HG02938 (cell line): ENCODE data around the gene LSMEM2.
"Not testable (repeated sequence)": the region's sequence is repeated elsewhere in the genome, so short reads cannot be mapped to it uniquely, and the experiment has no call there.

Experiments
- ATAC-seq: cut with Tn5 transposase; IDR thresholded peaks from one replicate; pipeline ENCODE4 v1.9.1; 2021; ENCODE audit warnings: mild to moderate bottlenecking, moderate library complexity; ENCODE audit not compliant: unreplicated experiment

The LSMEM2 gene

GRCh38 chr3:50245831-50246516 is 32.9 kb upstream of the LSMEM2 start:
- peak; percentile 57 for ATAC-seq

GRCh38 chr3:50246517-50246954 is 32.4 kb upstream of the LSMEM2 start:
- peak; percentile 60 for ATAC-seq

DNA sequence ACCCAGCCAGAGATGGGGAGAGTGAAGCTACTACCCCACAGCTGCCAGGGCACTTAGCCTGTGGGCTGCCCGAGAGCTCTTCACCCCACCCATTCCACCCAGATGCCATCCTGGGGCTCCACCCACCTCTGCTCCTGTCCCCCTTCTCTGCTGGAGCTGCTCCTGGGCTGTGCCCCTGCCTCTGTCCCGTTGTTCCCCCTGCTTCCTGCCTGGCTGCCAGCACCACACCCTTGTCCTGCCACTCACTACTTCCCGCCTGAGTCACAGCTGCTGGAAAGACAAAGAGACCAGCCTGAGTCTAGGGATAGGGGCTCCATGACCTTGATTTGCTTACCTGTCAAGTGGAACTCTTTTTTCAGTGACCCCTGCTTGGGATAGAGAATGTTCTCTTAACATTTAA is 30.5 kb upstream of the LSMEM2 start:
- ATAC-seq: no peak

- no peak for ATAC-seq
These were observed 29.4 kb upstream of the LSMEM2 start for GRCh38 chr3:50249457-50249856.

DNA sequence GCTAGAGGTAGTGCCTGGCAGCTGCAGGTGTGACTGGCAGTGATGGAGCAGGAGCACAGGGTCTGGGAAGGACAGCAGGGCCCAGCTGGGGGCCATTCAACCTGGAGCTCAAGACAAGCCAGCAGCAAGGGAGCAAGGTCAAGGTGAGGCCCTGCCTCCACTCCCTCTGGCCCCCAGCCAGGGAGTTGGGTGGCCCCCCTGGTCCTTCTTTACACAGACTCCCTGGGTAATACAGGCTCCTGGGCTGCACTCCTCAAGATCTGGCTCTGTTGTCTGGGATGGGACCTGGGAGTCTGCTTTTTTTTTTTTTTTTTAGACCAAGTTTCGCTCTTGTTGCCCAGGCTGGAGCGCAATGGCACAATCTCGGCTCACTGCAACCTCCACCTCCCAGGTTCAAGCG is 28.4 kb upstream of the LSMEM2 start:
- ATAC-seq: no peak

DNA sequence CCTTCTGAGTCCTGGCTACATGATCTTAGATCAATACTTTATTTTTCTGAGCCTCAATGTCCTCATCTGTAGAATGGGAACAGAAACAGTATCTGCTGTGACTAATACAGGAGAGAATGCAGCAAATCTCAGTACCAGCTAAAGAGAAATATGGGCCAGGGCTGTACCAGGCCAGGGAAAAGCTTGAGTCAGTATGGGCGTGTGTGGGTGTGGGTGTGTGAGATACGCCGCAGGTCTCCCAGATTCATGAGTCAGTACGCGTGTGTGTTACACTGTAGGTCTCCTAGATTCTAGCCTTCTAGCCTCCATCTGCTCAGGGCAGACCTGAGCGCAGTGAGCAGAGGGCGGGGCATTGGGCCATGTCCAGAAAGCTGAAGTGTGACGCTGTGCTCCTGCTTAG is 27.7 kb upstream of the LSMEM2 start:
- ATAC-seq: no peak

DNA sequence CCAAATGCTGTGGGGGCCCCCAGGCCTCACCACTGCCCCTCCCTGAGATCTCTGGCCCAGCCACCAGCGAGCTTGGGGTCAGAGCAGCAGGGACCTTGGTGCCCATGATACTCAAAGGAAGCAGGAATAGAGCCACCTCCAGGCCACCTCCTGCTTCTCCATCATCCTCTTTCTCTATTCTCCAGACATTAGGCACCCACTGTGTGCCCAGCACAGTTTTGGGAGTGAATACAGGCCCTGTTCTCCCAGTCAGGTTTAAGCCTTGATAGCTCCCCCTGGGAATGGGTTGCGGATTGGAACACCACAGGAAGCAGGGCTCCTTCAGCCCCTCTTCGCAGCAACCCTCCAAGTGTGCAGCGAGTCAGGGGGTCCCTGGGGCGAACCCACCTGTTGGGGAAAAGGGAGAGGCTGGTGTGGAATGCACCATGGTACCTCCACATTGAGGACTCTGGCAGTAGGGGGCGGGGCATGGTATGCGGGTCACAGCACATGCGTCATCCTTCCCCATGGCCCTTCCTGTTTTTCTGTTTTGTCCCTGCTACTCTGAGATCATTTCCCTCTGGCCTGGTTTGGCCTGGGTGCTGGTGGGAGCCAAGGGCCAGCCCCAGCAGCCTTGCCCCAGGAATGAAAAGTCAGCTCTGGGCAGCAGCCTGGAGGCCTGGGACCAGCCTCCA is 24.2 kb upstream of the LSMEM2 start:
- no peak for ATAC-seq

DNA sequence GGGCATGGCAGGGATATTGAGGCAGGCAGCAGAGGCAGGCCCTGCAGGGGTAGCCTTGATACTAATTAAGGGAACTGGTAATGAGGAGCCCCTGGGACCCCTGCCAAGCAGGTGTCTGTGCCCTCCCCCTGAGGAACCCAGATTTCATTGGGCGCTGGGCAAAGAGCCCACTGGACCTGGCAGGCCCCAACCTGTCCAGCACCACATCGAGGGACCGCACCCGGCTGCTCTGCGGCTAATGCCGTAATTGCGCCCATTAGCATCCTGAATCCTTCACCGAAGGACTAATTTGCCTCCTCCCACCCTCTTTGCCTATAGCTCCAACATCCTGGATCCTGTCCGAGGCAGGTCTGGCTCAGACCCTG is 23.7 kb upstream of the LSMEM2 start:
- ATAC-seq: no peak

DNA sequence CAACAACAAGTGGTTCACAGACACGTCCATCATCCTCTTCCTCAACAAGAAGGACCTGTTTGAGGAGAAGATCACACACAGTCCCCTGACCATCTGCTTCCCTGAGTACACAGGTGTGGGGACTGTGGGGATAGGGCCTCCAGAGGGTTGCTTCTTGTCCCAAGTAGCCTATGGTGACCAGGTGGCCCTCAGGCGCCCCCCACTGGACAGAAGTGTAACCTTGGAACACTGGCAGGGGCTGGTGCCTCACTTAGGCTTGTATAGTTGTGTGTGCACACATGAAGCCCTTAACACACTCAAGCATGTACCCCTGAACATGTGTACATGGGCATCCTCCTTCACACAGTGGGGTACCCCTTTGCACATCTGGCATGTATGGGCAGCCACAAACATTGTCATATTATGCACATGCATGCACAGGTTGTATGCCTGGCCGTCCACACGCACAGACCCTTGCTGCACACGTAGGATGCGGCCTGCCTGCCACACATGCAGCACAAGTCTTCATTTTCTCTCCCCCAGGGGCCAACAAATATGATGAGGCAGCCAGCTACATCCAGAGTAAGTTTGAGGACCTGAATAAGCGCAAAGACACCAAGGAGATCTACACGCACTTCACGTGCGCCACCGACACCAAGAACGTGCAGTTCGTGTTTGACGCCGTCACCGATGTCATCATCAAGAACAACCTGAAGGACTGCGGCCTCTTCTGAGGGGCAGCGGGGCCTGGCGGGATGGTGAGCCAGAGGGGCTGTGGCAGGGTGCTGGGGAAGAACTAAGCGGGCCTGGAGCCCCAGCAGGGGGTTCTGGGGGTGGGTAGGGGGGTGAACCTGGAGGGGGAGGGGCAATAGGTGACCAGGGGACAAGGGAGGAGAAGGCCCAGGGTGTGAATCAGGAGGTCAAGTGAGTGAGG is 21.7 kb upstream of the LSMEM2 start:
- no peak for ATAC-seq

DNA sequence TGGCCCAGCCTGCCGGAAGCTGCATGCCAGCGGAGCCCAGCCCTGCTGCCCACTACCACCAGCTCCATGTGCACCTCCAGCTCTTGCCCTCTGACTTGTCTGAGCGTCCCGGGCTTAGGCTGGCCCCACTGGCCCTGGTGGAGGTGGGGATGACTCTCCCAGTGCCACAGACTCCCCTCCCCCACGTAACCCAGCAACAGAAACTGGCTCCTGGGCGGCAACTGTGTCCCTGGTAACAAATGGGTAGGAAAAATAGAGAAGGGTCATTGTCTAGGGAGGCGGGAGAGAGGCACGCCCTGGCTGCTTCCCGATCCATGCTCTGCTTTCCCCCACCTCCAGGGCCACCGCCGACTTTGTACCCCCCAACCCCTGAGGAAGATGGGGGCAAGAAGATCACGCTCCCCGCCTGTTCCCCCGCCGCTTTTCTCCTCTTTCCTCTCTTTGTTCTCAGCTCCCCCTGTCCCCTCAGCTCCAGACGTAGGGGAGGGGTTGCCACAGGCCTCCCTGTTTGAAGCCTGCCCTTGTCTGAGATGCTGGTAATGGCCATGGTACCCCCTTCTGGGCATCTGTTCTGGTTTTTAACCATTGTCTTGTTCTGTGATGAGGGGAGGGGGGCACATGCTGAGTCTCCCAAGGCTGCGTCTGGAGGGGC is 20.7 kb upstream of the LSMEM2 start:
- no peak for ATAC-seq

DNA sequence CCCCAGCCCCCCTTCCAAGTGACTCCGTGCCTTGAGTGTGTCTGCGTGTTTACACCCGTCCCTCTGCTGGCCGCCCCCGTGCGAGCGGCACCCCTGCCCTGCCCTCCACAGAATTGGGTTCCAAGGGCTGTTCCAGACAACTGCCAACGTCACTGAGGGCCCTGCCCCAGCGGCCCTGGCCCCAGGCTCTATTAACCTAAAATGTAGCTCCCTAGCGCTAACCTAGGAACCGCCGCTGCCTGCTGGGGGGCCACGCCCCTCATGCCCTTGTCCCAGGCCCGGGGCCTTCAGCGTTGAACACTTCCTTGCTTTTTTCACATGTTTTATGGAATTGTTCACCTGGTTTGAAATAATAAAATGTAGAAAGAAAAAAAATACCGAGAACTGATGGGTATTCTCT is 19.9 kb upstream of the LSMEM2 start:
- no peak for ATAC-seq

DNA sequence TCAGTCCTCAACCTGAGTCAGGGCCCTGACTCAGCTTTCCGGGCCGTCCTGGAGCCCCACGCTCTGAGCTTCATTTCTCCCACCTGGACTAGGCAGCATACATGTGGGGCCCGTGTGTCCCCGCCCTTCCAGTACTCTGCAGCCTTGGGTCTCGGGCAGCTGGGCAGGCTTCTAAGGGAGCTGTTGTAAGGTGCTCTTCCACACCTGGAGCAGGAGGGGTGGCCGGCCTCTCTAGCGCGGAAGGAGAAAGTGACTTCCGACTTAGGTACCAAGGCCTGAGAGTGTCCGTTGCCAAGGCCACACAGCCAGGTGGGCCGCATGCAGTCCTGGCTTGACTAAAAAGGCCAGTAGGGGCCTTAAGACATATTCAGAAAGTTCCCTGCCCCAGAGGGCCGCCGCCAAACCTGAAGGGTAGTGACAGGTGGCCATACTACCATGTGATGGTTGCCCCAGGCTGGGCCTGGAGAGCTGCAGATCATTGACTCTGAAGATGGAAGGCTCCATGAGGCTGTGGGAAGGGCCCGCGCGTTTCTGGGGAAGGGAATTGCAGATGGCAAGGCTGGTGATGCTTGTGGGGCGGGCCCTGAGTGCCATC is 19.4 kb upstream of the LSMEM2 start:
- peak; percentile 19 for ATAC-seq

GRCh38 chr3:50260027-50260941 is 18.6 kb upstream of the LSMEM2 start:
- peak; percentile 69 for ATAC-seq

DNA sequence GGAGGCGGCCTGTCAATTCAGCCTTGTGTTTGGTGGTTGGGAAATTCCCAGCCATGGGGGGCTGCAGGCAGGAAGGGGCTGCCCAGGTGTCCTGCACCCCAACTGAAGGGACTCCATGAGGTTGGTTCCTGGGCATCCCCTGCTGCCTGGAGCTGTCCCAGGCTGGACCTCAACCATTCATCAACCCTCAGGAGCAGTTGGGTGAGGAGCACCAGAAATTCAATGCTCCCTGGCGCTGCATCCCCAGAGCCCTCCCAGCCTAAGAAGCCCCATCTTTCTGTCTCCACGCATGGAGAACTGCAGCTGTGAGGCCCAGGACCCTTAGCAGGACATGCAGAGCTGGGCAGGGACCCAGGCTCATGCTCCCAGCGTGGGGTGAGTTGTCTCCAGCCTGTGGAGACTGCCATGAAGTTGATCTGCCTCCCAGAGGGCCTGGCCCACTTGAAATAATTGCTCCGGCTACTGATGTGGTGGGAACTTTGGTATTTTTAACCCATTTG is 17.9 kb upstream of the LSMEM2 start:
- ATAC-seq: no peak

- no peak for ATAC-seq
These were observed 17.4 kb upstream of the LSMEM2 start for GRCh38 chr3:50261505-50261904.

- not testable (repeated sequence) for ATAC-seq
These were observed 16.7 kb upstream of the LSMEM2 start for GRCh38 chr3:50262200-50262599.

GRCh38 chr3:50262778-50263177 is 16.1 kb upstream of the LSMEM2 start:
- ATAC-seq: no peak

DNA sequence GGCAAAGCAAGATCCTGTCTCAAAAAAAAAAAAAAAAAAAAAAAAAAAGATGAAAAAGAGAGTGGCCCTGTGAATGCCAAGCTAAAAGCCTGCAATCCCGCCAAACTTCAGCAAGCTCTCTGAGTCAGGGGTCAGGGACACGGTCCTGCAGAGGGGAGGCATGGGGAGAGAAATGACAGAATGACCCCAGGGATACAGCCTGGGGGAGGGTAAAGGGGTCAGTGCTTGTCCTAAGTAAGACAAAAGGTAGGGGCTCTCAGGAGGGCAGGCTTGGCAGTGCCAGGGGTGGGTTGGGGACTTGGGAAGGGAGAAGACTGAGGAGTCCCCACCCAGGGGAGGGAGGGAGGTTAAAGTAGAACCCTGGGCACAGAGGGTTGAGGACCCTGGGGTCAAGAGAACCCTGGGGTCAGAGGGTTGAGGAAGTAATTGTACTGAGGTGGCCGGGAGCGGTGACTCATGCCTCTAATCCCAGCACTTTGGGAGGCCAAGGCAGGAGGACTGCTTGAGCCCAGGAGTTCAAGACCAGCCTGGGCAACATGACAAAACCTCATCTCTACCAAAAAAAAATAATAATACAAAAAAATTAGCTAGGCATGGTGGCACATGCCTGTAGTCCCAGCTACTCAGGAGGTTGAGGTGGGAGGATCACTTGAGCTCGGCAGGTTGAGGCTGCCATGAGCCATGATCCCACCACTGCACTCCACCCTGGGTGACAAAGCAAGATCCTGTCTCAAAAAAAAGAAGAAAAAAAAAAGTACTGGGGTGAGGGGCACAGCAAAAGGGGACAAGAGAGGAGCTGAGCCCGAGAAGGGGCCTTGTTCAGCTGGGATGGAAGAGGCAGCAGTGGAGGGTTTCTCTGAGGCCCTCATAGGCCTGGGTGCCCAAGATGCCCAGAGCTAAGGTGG is 15.2 kb upstream of the LSMEM2 start:
- ATAC-seq: no peak
